ENCODE results near the gene ATF4.
A peak's percentile ranks its signal among the peaks of the same experiment; 100 is the strongest.

The ATF4 gene

GRCh38 chr22:39554151-39554550 is 33.8 kb downstream of the ATF4 start:
- TF ChIP-seq CEBPB (IDR thresholded peaks at IDR 0.05) (no peak), USF1 (IDR thresholded peaks at IDR 0.05) (no peak), FOXM1 (IDR thresholded peaks at IDR 0.05; ENCODE audit: borderline replicate concordance, low read depth) (no peak), NFIC (IDR thresholded peaks at IDR 0.05) (no peak), MAX (IDR thresholded peaks at IDR 0.05) (no peak), RAD21 (IDR thresholded peaks at IDR 0.05; ENCODE audit: low read depth) (no peak), ZBTB7A (IDR thresholded peaks at IDR 0.05; ENCODE audit: low read depth) (no peak), TEAD4 (IDR thresholded peaks at IDR 0.05) (no peak), EP300 (IDR thresholded peaks at IDR 0.05; ENCODE audit: borderline replicate concordance) (no peak), EGR1 (IDR thresholded peaks at IDR 0.05) (no peak), TAF1 (IDR thresholded peaks at IDR 0.05; ENCODE audit: low read depth) (no peak), TCF12 (IDR thresholded peaks at IDR 0.05; ENCODE audit: low read depth) (no peak)
- TF ChIP-seq, protein P1, sequence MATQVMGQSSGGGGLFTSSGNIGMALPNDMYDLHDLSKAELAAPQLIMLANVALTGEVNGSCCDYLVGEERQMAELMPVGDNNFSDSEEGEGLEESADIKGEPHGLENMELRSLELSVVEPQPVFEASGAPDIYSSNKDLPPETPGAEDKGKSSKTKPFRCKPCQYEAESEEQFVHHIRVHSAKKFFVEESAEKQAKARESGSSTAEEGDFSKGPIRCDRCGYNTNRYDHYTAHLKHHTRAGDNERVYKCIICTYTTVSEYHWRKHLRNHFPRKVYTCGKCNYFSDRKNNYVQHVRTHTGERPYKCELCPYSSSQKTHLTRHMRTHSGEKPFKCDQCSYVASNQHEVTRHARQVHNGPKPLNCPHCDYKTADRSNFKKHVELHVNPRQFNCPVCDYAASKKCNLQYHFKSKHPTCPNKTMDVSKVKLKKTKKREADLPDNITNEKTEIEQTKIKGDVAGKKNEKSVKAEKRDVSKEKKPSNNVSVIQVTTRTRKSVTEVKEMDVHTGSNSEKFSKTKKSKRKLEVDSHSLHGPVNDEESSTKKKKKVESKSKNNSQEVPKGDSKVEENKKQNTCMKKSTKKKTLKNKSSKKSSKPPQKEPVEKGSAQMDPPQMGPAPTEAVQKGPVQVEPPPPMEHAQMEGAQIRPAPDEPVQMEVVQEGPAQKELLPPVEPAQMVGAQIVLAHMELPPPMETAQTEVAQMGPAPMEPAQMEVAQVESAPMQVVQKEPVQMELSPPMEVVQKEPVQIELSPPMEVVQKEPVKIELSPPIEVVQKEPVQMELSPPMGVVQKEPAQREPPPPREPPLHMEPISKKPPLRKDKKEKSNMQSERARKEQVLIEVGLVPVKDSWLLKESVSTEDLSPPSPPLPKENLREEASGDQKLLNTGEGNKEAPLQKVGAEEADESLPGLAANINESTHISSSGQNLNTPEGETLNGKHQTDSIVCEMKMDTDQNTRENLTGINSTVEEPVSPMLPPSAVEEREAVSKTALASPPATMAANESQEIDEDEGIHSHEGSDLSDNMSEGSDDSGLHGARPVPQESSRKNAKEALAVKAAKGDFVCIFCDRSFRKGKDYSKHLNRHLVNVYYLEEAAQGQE (IDR thresholded peaks at IDR 0.05; ENCODE audit: low read depth): no peak

GRCh38 chr22:39556970-39557841 is 36.8 kb downstream of the ATF4 start:
- peak; percentile 31; the same call in 1 of the 2 replicates for TF ChIP-seq ZBTB7A (IDR thresholded peaks at IDR 0.05; ENCODE audit: low read depth)
- no peak for TF ChIP-seq TCF12 (IDR thresholded peaks at IDR 0.05; ENCODE audit: low read depth)
- no peak for TF ChIP-seq MAX (IDR thresholded peaks at IDR 0.05)
- TF ChIP-seq, protein P1 (IDR thresholded peaks at IDR 0.05; ENCODE audit: low read depth): no peak
- no peak for TF ChIP-seq TEAD4 (IDR thresholded peaks at IDR 0.05)
- no peak for TF ChIP-seq CEBPB (IDR thresholded peaks at IDR 0.05)
- TF ChIP-seq YY1 (IDR thresholded peaks at IDR 0.05; ENCODE audit: low read depth): no peak
- no peak for TF ChIP-seq USF1 (IDR thresholded peaks at IDR 0.05)
- TF ChIP-seq TAF1 (IDR thresholded peaks at IDR 0.05; ENCODE audit: low read depth): no peak
- TF ChIP-seq FOXM1 (IDR thresholded peaks at IDR 0.05; ENCODE audit: borderline replicate concordance, low read depth): no peak
- no peak for TF ChIP-seq NFIC (IDR thresholded peaks at IDR 0.05)
- TF ChIP-seq EP300 (IDR thresholded peaks at IDR 0.05; ENCODE audit: borderline replicate concordance): no peak
- TF ChIP-seq CREB1 (IDR thresholded peaks at IDR 0.05; ENCODE audit: low read depth): no peak
- TF ChIP-seq EGR1 (IDR thresholded peaks at IDR 0.05): no peak
- TF ChIP-seq RAD21 (IDR thresholded peaks at IDR 0.05; ENCODE audit: low read depth): peak; percentile 59; the same call in 1 of the 2 replicates

- TF ChIP-seq USF1 (IDR thresholded peaks at IDR 0.05) (no peak), MAX (IDR thresholded peaks at IDR 0.05) (no peak), YY1 (IDR thresholded peaks at IDR 0.05; ENCODE audit: low read depth) (no peak), TCF12 (IDR thresholded peaks at IDR 0.05; ENCODE audit: low read depth) (no peak), TAF1 (IDR thresholded peaks at IDR 0.05; ENCODE audit: low read depth) (no peak), FOXM1 (IDR thresholded peaks at IDR 0.05; ENCODE audit: borderline replicate concordance, low read depth) (no peak), EP300 (IDR thresholded peaks at IDR 0.05; ENCODE audit: borderline replicate concordance) (no peak), TEAD4 (IDR thresholded peaks at IDR 0.05) (no peak), EGR1 (IDR thresholded peaks at IDR 0.05) (no peak), RAD21 (IDR thresholded peaks at IDR 0.05; ENCODE audit: low read depth) (no peak), NFIC (IDR thresholded peaks at IDR 0.05) (no peak), CREB1 (IDR thresholded peaks at IDR 0.05; ENCODE audit: low read depth) (no peak), ZBTB7A (IDR thresholded peaks at IDR 0.05; ENCODE audit: low read depth) (no peak), CEBPB (IDR thresholded peaks at IDR 0.05) (no peak)
- TF ChIP-seq, protein P1 (IDR thresholded peaks at IDR 0.05; ENCODE audit: low read depth): no peak
These were observed 37.9 kb downstream of the ATF4 start for GRCh38 chr22:39558254-39558727.
